CD14-positive monocyte (primary cell): Measurements from ENCODE around the gene LAMA1. TPM values are rescaled to one million over a fixed set of nuclear protein-coding genes. Genes with fewer than 3 reads are reported as not detected.

ENCODE experiments used
- DNase-seq, 3 donors: peaks; one replicate each; pipeline ENCODE4 v3.0.0-alpha.2; 2011 to 2022
- H2AFZ ChIP-seq: 2 replicates; pipeline ENCODE4 v1.6.0; 2012; ENCODE audit warnings: mild to moderate bottlenecking, low read depth, low read length, inconsistent platforms; ENCODE audit not compliant: insufficient read depth, poor library complexity, severe bottlenecking
- H3K27ac ChIP-seq, 2 donors: 1 replicate in 1 of 2; 2 replicates in 1 of 2; pipeline ENCODE4 v1.5.1; 2012 to 2013; ENCODE audit warnings: low read length in 2 of 2, control low read depth in 1 of 2, inconsistent platforms in 1 of 2, low read depth in 1 of 2, mild to moderate bottlenecking in 1 of 2
- H3K27me3 ChIP-seq, 2 donors: one replicate each; pipeline versions ENCODE4 v1.6.0 to v1.6.1; 2011 to 2013; ENCODE audit warnings: low read length in 2 of 2; ENCODE audit not compliant: control insufficient read depth in 2 of 2, insufficient read depth in 2 of 2
- H3K36me3 ChIP-seq, 2 donors: replicated peaks in 1 of 2; 1 replicate in 1 of 2; 2 replicates in 1 of 2; pipeline versions ENCODE4 v1.5.1 to v1.6.1; 2012 to 2013; ENCODE audit warnings: low read length in 2 of 2, control low read depth in 1 of 2, inconsistent platforms in 1 of 2, mild to moderate bottlenecking in 1 of 2; ENCODE audit not compliant: insufficient read depth in 2 of 2, control insufficient read depth in 1 of 2
- H3K4me1 ChIP-seq, 2 donors: 1 replicate in 1 of 2; 2 replicates in 1 of 2; pipeline versions ENCODE4 v1.5.1 to v1.6.1; 2012 to 2013; ENCODE audit warnings: low read length in 2 of 2, control low read depth in 1 of 2, inconsistent platforms in 1 of 2, mild to moderate bottlenecking in 1 of 2, moderate library complexity in 1 of 2; ENCODE audit not compliant: insufficient read depth in 2 of 2, control insufficient read depth in 1 of 2
- H3K4me2 ChIP-seq: replicated peaks from 2 replicates; pipeline ENCODE3; 2012; ENCODE audit warnings: low read length, moderate library complexity, mild to moderate bottlenecking; ENCODE audit not compliant: poor library complexity, severe bottlenecking; ENCODE audit errors: extremely low read depth
- H3K4me3 ChIP-seq, 3 experiments: fragments of 200-600 bp in 1 of 3; sonication (generic) in 1 of 3; replicated peaks in 1 of 3; 1 replicate in 2 of 3; 2 replicates in 1 of 3; pipeline ENCODE4 v1.5.1; 2011 to 2013; ENCODE audit warnings: low read length in 3 of 3, mild to moderate bottlenecking in 3 of 3, control low read depth in 2 of 3, low read depth in 2 of 3, inconsistent platforms in 1 of 3, moderate library complexity in 1 of 3
- H3K79me2 ChIP-seq: 2 replicates; pipeline ENCODE4 v1.6.0; 2012; ENCODE audit warnings: mild to moderate bottlenecking, control low read depth, inconsistent platforms, low read length, moderate library complexity; ENCODE audit not compliant: insufficient read depth
- H3K9ac ChIP-seq: 2 replicates; pipeline ENCODE4 v1.6.0; 2017; ENCODE audit warnings: low read length, mild to moderate bottlenecking; ENCODE audit not compliant: insufficient read depth, poor library complexity, severe bottlenecking
- H3K9me3 ChIP-seq, 2 donors: replicated peaks in 1 of 2; 1 replicate in 1 of 2; 2 replicates in 1 of 2; pipeline versions ENCODE4 v1.5.1 to v1.6.1; 2012 to 2013; ENCODE audit warnings: low read length in 2 of 2, control low read depth in 1 of 2; ENCODE audit not compliant: control insufficient read depth in 1 of 2, insufficient read depth in 1 of 2
- H4K20me1 ChIP-seq: 2 replicates; pipeline ENCODE4 v1.6.0; 2012; ENCODE audit warnings: mild to moderate bottlenecking, low read length, control low read depth, moderate library complexity; ENCODE audit not compliant: insufficient read depth
- H3K27ac Mint-ChIP-seq, 7 donors: one replicate each; pipeline ENCODE4 v1.8.0; 2020; ENCODE audit warnings: mild to moderate bottlenecking in 7 of 7, mixed read lengths in 7 of 7, moderate library complexity in 6 of 7, inconsistent platforms in 2 of 7
- H3K27me3 Mint-ChIP-seq, 3 donors: one replicate each; pipeline ENCODE4 v1.8.0; 2021 to 2022; ENCODE audit warnings: low read depth in 3 of 3, mild to moderate bottlenecking in 3 of 3, mixed read lengths in 3 of 3, moderate library complexity in 3 of 3, inconsistent platforms in 1 of 3
- H3K36me3 Mint-ChIP-seq, 2 donors: one replicate each; pipeline ENCODE4 v1.8.0; 2020; ENCODE audit warnings: mixed read lengths in 2 of 2, inconsistent platforms in 1 of 2, mild to moderate bottlenecking in 1 of 2
- H3K4me1 Mint-ChIP-seq: one replicate; pipeline ENCODE4 v1.8.0; 2020; ENCODE audit warnings: mild to moderate bottlenecking, mixed read lengths
- H3K4me3 Mint-ChIP-seq, 2 donors: one replicate each; pipeline ENCODE4 v1.8.0; 2020; ENCODE audit warnings: mild to moderate bottlenecking in 2 of 2, mixed read lengths in 2 of 2, moderate library complexity in 1 of 2
- H3K9me3 Mint-ChIP-seq, 7 donors: one replicate each; pipeline ENCODE4 v1.8.0; 2020 to 2022; ENCODE audit warnings: mixed read lengths in 7 of 7, mild to moderate bottlenecking in 6 of 7, moderate library complexity in 6 of 7, inconsistent platforms in 2 of 7
- CTCF ChIP-seq: fragments of 200-600 bp; IDR thresholded peaks from one replicate; pipeline ENCODE4 v1.8.0; 2022; ENCODE audit warnings: antibody characterized with exemption, mild to moderate bottlenecking
- WGBS: methylation state at CpG from one replicate; pipeline ENCODE4 v1.1.5; 2013; ENCODE audit warnings: missing lambda C conversion rate; ENCODE audit not compliant: insufficient coverage; 5-methylcytosine and 5-hydroxymethylcytosine counted together
- intact Hi-C, 2 donors: fragments of 100-400 bp; cut with micrococcal nuclease; formaldehyde crosslinking; loops; one replicate each; pipeline versions ENCODE4 v1.15.0 to v1.15.1; 2023
- polyA plus RNA-seq, 3 donors: library from polyadenylated mRNA; depleted of rRNA in 1 of 3; unstranded in 2 of 3; stranded (reverse) in 1 of 3; fragments of 300-500 nt in 2 of 3; fragments of >200 nt in 1 of 3; fragmentation: Illumina TruSeq in 2 of 3; gene quantifications; 1 replicate in 2 of 3; 2 replicates in 1 of 3; pipeline ENCODE4 v1.2.3, GENCODE V29; 2012 to 2021

LAMA1 gene
- polyA plus RNA-seq, 3 donors = not detected

- Histone ChIP-seq H3K4me3 (no peak overlapping the region), H4K20me1 (no peaks in the 10 kb centered on the region), H2AFZ (no peak overlapping the region), H3K4me1 (no peaks in the 10 kb centered on the region), H3K27me3 (no peaks in the 10 kb centered on the region), H3K4me2 (no peak overlapping the region), H3K9me3 (no peaks in the 10 kb centered on the region), H3K36me3 (no peaks in the 10 kb centered on the region), H3K9ac (no peak overlapping the region), H3K79me2 (no peaks in the 10 kb centered on the region), H3K27ac (no peak overlapping the region)
- Mint-ChIP-seq H3K27me3 (peaks cover 2 to 3% (median 2%) of the 10 kb centered on the region in 3 donors), H3K4me3 (no peak overlapping the region), H3K9me3 (no peaks in the 10 kb centered on the region), H3K36me3 (no peaks in the 10 kb centered on the region), H3K4me1 (no peaks in the 10 kb centered on the region), H3K27ac (no peak overlapping the region)
- 100% methylated on average over 1 of the region's 3 CpGs for WGBS
- intact Hi-C loops = no loop called here
- TF ChIP-seq CTCF = no peak
- no peak for DNase-seq
Observed at GRCh38 chr18:6976935-6977334, 140.7 kb downstream of the LAMA1 start.

GRCh38 chr18:6975084-6975483 is 142.5 kb downstream of the LAMA1 start:
- Histone ChIP-seq H3K4me2 (no peak overlapping the region), H3K9ac (no peak overlapping the region), H3K27ac (no peak overlapping the region), H3K79me2 (no peaks in the 10 kb centered on the region), H4K20me1 (no peaks in the 10 kb centered on the region), H3K4me3 (no peak overlapping the region), H3K4me1 (no peaks in the 10 kb centered on the region), H3K36me3 (no peaks in the 10 kb centered on the region), H3K9me3 (no peaks in the 10 kb centered on the region), H2AFZ (no peak overlapping the region), H3K27me3 (no peaks in the 10 kb centered on the region)
- no peak overlapping the region for H3K27ac Mint-ChIP-seq
- TF ChIP-seq CTCF = no peak
- 90% methylated on average over 2 of the region's 6 CpGs for WGBS
- intact Hi-C loops = no loop called here
- peaks cover 1 to 3% (median 2%) of the 10 kb centered on the region in 3 donors for H3K27me3 Mint-ChIP-seq
- DNase-seq = no peak
- H3K36me3 Mint-ChIP-seq = no peaks in the 10 kb centered on the region
- no peaks in the 10 kb centered on the region for H3K4me1 Mint-ChIP-seq
- H3K9me3 Mint-ChIP-seq = no peaks in the 10 kb centered on the region
- H3K4me3 Mint-ChIP-seq = no peak overlapping the region
